ENCODE measurements around the gene ELK3. TPM values are rescaled to one million over a fixed set of nuclear protein-coding genes. Genes with fewer than 3 reads are reported as not detected.

The ELK3 gene
- total RNA-seq, 1 experiment from 2014 or later = 9.4 TPM

GRCh38 chr12:96257550-96258103 is 63.5 kb downstream of the ELK3 start:
- Histone ChIP-seq H3T11ph (ENCODE audit: low read length) (no peak overlapping the region), H3K79me1 (ENCODE audit: insufficient read depth, low read depth, low read length, poor library complexity, severe bottlenecking) (no peaks in the 10 kb centered on the region), H3K9me3 (ENCODE audit: control insufficient read depth, low read depth, low read length) (no peaks in the 10 kb centered on the region), H3K4ac (ENCODE audit: low read depth, low read length) (no peak overlapping the region), H2AFZ (ENCODE audit: low read length) (no peak overlapping the region), H3K56ac (ENCODE audit: insufficient read length, low read depth, low read length) (no peak overlapping the region), H2BK15ac (ENCODE audit: low read depth, low read length) (no peak overlapping the region), H2BK20ac (ENCODE audit: low read depth, low read length, poor library complexity, severe bottlenecking) (no peak overlapping the region), H3K9ac (ENCODE audit: extremely low read depth, insufficient read length, low read length) (no peak overlapping the region), H4K91ac (ENCODE audit: insufficient read length, low read depth, low read length) (no peak overlapping the region), H3K14ac (ENCODE audit: insufficient read depth, low read length) (no peak overlapping the region), H3K18ac (ENCODE audit: insufficient read length, low read depth, low read length) (no peak overlapping the region), H3K23ac (ENCODE audit: insufficient read length, low read depth, low read length) (no peak overlapping the region), H4K8ac (replicated peaks; ENCODE audit: insufficient read length, low read depth, low read length) (no peak overlapping the region), H4K20me1 (ENCODE audit: control insufficient read depth, insufficient read depth, insufficient read length) (no peaks in the 10 kb centered on the region), H2BK5ac (ENCODE audit: insufficient read length, low read length) (no peak overlapping the region), H2BK120ac (ENCODE audit: low read depth, low read length, poor library complexity, severe bottlenecking) (no peak overlapping the region), H3K27ac (ENCODE audit: insufficient read length, low read depth, low read length) (no peak overlapping the region), H3K4me1 (ENCODE audit: insufficient read depth, low read length) (no peaks in the 10 kb centered on the region), H3K27me3 (ENCODE audit: insufficient read depth, low read length) (no peaks in the 10 kb centered on the region), H4K5ac (ENCODE audit: insufficient read length, low read depth, low read length) (no peak overlapping the region), H2AK5ac (ENCODE audit: insufficient read length, low read length) (no peak overlapping the region), H3K4me2 (ENCODE audit: insufficient read depth, insufficient read length, low read length) (no peak overlapping the region), H3K23me2 (ENCODE audit: insufficient read length, low read depth, low read length, poor library complexity, severe bottlenecking) (no peaks in the 10 kb centered on the region), H2BK12ac (ENCODE audit: insufficient read length, low read depth, low read length) (no peak overlapping the region), H3K79me2 (ENCODE audit: insufficient read depth, low read length) (no peaks in the 10 kb centered on the region)
- Mint-ChIP-seq H3K4me3 (no peak overlapping the region), H3K27ac (peak overlapping the region in 1 of 3 experiments; percentile 56; a peak in 1 of 7 replicates), H3K4me1 (peaks cover 22 to 32% of the 10 kb centered on the region in 2 experiments), H3K27me3 (ENCODE audit: low read depth) (peaks cover 2% of the 10 kb centered on the region; the same call in 1 of the 2 replicates), H3K36me3 (ENCODE audit: insufficient read depth in 1 of 3, low read depth in 3 of 3) (peaks cover 7 to 29% (median 10%) of the 10 kb centered on the region in 3 experiments; a peak in 4 of 7 replicates), H3K9me3 (no peaks in the 10 kb centered on the region)
- DNase-seq = no peak
- no CpG with 5 or more reads among the region's 2 CpGs for WGBS (ENCODE audit: extremely low coverage, insufficient read length, low lambda C conversion rate)
- TF ChIP-seq, protein P1, sequence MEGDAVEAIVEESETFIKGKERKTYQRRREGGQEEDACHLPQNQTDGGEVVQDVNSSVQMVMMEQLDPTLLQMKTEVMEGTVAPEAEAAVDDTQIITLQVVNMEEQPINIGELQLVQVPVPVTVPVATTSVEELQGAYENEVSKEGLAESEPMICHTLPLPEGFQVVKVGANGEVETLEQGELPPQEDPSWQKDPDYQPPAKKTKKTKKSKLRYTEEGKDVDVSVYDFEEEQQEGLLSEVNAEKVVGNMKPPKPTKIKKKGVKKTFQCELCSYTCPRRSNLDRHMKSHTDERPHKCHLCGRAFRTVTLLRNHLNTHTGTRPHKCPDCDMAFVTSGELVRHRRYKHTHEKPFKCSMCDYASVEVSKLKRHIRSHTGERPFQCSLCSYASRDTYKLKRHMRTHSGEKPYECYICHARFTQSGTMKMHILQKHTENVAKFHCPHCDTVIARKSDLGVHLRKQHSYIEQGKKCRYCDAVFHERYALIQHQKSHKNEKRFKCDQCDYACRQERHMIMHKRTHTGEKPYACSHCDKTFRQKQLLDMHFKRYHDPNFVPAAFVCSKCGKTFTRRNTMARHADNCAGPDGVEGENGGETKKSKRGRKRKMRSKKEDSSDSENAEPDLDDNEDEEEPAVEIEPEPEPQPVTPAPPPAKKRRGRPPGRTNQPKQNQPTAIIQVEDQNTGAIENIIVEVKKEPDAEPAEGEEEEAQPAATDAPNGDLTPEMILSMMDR (conservative IDR thresholded peaks at IDR 0.05) = no peak

Measured in H9 (cell line).